HG02852 (cell line): ENCODE measurements around the gene RNU1-3.
"Not testable (repeated sequence)": the region's sequence is repeated elsewhere in the genome, so short reads cannot be mapped to it uniquely, and the experiment has no call there.

Experiments used
- ATAC-seq: cut with Tn5 transposase; IDR thresholded peaks from one replicate; pipeline ENCODE4 v1.9.1; 2021; ENCODE audit warnings: mild to moderate bottlenecking, moderate library complexity; ENCODE audit not compliant: unreplicated experiment

Gene RNU1-3

GRCh38 chr1:16666502-16667413, at the start of gene RNU1-3:
Gene RNU1-3, minus strand, starts transcription at chr1:16666948.
- peak; percentile 94 for ATAC-seq

- ATAC-seq: not testable (repeated sequence)
These were observed 46.7 kb upstream of the RNU1-3 start for GRCh38 chr1:16713480-16713879.

GRCh38 chr1:16712984-16713383, 46.2 kb upstream of the RNU1-3 start:
- not testable (repeated sequence) for ATAC-seq

GRCh38 chr1:16712582-16712981, 45.8 kb upstream of the RNU1-3 start:
- ATAC-seq: not testable (repeated sequence)

GRCh38 chr1:16712131-16712530, 45.4 kb upstream of the RNU1-3 start:
- ATAC-seq: not testable (repeated sequence)

- ATAC-seq: not testable (repeated sequence)
These were observed 43.9 kb upstream of the RNU1-3 start for GRCh38 chr1:16710618-16711017.

GRCh38 chr1:16709659-16710087, 42.9 kb upstream of the RNU1-3 start:
- ATAC-seq: not testable (repeated sequence)

- not testable (repeated sequence) for ATAC-seq
These were observed 42.0 kb upstream of the RNU1-3 start for GRCh38 chr1:16708704-16709103.

- ATAC-seq: not testable (repeated sequence)
These were observed 40.7 kb upstream of the RNU1-3 start for GRCh38 chr1:16707130-16708093.

GRCh38 chr1:16706302-16706701, 39.6 kb upstream of the RNU1-3 start:
- not testable (repeated sequence) for ATAC-seq

GRCh38 chr1:16704502-16705100, 37.9 kb upstream of the RNU1-3 start:
- ATAC-seq: not testable (repeated sequence)

- not testable (repeated sequence) for ATAC-seq
These were observed 37.3 kb upstream of the RNU1-3 start for GRCh38 chr1:16704076-16704475.

GRCh38 chr1:16703602-16704001, 36.9 kb upstream of the RNU1-3 start:
- ATAC-seq: not testable (repeated sequence)

- not testable (repeated sequence) for ATAC-seq
These were observed 36.4 kb upstream of the RNU1-3 start for GRCh38 chr1:16703141-16703540.

- not testable (repeated sequence) for ATAC-seq
These were observed 35.5 kb upstream of the RNU1-3 start for GRCh38 chr1:16702280-16702679.

GRCh38 chr1:16701189-16701588, 34.4 kb upstream of the RNU1-3 start:
- not testable (repeated sequence) for ATAC-seq

GRCh38 chr1:16700138-16700895, 33.6 kb upstream of the RNU1-3 start:
- ATAC-seq: not testable (repeated sequence)

- not testable (repeated sequence) for ATAC-seq
These were observed 32.7 kb upstream of the RNU1-3 start for GRCh38 chr1:16699440-16699839.

GRCh38 chr1:16697152-16697551, 30.4 kb upstream of the RNU1-3 start:
- not testable (repeated sequence) for ATAC-seq
